Superior temporal gyrus (tissue), 1 donor: ENCODE results near the gene CASK.
"Not testable (repeated sequence)": the region's sequence is repeated elsewhere in the genome, so short reads cannot be mapped to it uniquely, and the experiment has no call there.

Experiments used
- DNase-seq: peaks from one replicate; pipeline ENCODE4 v3.0.0-alpha.2; 2016; ENCODE audit errors: extremely low spot score

Gene CASK

DNA sequence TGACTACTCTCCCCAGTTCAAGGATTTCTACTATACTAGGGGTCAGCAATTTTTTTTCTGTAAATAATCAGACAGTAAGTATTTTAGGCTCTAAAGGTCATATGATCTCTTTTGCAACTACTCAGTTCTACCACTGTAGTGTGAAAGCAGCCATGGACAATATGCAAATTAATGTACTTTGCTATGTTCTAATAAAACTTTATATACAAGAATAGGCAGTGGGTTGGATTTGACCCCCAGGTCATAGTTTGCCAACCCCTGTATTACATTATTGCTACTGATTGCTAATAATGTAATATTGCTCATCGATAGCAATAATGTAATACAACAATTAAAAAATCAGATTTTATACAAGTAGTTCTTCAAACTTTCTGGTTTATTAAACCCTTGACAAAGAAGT lies 293.8 kb downstream of the CASK start:
- DNase-seq, result no peak

DNA sequence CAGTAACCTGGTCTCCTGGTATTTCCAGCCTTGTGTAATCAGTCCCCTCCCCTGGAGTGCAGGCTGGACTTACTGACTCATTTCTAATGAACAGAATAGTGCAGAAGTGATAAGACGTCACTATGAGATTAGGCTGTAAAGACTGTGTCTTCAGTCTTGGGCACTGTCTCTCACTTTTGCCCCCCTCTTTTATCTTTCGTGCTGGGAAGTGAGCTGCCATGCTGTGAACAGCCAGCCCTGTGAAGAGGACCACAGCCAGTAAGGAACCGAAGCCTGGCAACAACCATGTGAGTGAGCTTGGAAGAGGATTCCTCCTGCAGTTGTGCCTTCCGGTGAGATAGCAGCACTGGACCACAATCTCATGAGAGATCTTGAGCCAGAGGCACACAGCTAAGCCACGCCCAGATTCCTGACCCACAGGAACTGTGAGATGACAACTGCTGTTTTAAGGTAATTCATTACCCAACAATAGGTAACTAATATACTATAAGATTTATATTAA lies 302.1 kb downstream of the CASK start:
- DNase-seq, result no peak

- no peak for DNase-seq
Measured at GRCh38 chrX:41619221-41619620, 304.1 kb downstream of the CASK start.

DNA sequence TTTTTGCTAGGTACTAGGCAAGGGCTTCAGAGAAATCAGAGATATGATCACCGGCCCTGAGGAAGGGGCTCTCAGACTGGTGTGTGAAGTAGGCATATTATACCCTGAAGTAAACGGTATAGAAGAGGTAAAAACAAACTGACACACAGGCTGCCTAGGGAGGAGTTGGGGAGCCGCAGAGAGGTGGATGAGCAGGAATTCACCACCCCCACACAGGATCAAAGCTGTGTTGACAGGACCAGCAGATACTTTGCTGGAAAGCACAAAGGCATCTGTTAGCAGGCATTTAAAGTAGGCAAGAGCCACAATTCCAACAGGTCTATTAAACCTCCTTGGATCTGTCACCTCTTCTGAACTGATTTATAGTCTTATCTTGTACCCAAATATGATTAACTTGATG lies 306.4 kb downstream of the CASK start:
- no peak for DNase-seq

DNA sequence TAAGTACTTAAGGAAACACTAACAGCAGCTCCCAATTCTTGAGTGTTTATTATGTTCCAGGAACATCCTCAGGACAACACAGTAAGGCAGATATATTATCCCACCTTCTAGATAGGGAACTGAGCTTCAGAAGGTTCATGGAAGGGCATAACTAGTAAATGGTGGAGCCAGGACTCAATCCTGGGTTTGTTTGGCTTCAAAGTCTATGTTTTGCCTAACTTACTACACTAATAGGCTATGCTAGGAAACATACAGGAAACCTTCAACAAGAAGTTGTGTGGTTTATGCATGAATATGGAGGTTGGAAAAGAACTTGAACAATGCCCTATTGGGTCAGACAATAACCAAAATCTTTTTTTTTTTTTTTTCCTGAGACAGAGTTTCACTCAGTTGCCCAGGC lies 307.1 kb downstream of the CASK start:
- no peak for DNase-seq

GRCh38 chrX:41608244-41608643 lies 315.1 kb downstream of the CASK start:
- no peak for DNase-seq

DNA sequence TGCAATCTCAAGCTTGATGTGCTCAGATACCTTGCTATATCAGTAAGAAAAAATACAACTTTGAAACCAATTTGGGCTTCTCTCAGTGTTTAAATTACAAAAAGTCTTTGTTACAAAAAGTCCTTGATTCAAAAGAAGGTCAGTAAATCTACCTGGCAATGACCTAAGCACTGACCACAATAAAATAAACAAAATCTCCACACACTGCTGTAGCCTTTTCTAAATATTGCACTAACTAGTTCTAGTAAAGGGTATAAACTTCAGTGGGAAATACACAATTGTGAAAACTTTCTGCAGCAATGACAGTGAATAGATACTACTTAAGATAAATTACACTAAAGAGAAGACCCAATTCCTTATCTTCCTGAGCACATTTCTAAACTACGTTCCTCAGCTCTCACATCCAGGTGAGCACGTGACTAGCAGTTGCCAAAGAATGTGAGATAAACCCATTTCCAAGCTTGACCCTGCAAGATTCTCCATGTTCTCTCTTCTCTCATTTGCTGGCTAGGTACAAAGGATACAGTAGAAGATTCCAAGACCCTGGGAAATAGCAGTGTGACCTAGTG lies 316.0 kb downstream of the CASK start:
- no peak for DNase-seq

DNA sequence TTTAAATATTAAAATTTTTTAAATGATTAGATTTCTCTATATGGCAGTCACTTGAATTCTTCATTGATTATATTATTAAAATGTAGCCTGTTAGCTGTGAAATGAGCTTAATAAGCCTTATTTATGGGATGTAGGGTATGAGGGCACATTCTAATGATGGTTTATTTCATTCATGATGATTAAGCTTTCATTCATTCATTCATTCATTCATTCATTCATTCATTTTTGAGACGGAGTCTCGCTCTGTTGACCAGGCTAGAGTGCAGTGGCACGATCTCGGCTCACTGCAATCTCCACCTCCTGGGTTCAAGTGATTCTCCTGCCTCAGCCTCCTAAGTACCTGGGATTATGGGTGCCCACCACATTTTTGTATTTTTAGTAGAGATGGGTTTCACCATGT lies 317.3 kb downstream of the CASK start:
- DNase-seq, result not testable (repeated sequence)

DNA sequence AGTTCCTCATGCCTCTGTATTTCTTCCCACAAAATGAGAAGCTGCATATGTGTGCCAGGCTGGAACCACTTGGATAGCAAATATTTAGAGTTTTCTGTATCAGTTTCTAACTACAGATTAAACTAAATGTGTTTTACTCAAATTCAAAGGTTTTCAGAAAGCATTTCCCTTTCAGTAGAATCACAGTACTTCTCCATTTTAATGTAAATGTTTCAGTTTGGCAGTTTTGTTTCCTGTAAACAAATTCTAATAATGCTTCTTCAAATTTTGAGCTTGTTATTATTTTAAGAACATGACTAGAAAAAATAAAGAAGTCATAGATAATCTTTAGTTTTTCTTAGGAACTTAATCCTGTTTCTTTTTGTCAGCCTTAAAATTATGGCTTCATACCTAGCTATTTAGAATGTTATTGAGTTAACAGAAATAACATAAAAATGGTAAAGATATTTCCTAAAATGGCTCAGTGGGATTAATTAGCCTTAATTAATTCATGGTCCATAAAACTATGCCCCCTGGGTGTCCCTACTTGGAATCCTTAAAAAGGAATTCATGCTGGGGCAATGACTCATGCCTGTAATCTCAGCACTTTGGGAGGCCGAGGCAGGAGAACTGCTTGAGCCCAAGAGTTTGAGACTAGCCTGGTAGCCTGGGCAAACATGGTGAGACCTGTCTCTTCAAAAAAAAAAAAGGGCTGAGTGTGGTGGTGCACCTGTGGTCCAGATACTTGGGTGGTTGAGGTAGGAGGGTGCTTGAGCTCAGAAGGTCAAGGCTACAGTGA lies 318.4 kb downstream of the CASK start:
- no peak for DNase-seq

GRCh38 chrX:41604177-41604576 lies 319.2 kb downstream of the CASK start:
- no peak for DNase-seq

GRCh38 chrX:41603596-41603995 lies 319.8 kb downstream of the CASK start:
- no peak for DNase-seq

- no peak for DNase-seq
Measured at GRCh38 chrX:41602816-41603345, 320.5 kb downstream of the CASK start.

GRCh38 chrX:41600291-41600690 lies 323.1 kb downstream of the CASK start:
- DNase-seq, result no peak

- DNase-seq, result no peak
Measured at GRCh38 chrX:41599507-41599906, 323.8 kb downstream of the CASK start.

GRCh38 chrX:41596596-41596995 lies 326.8 kb downstream of the CASK start:
- DNase-seq, result no peak

DNA sequence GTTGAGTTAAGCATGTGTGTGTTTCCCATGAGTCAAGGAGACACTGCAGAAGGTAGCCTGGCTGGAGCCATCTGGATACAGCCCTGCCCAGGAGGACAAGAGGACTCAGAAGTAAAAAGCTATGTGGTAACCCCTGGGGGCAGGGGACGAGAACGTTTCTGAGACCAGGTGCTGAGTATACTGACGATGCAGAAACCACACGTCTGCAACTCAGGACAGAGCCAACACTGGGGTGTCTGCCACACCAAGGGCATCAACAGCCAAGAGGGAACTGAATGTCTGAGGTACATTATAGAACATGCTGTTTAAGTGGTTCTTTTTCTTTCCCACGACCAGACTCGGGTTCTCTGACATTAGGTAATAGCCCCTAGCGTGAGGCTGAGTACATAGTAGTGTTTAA lies 328.7 kb downstream of the CASK start:
- no peak for DNase-seq

DNA sequence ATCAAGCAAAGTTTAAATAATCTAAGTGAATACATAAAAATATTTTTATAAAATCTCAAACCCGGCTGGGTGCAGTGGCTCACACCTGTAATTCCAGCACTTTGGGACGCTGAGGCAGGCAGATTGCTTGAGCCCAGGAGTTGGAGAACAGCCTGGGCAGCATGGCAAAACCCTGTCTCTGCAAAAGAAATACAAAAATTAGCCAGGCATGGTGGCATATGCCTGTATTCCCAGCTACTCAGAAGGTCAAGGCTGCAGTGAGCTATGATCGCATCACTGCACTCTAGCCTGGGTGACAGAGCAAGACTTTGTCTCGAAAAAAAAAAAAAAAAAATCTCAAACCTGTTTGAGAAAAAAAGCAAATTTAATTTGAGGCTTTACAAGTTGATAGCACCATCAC lies 331.4 kb downstream of the CASK start:
- DNase-seq, result no peak

- no peak for DNase-seq
Measured at GRCh38 chrX:41590641-41591040, 332.7 kb downstream of the CASK start.

DNA sequence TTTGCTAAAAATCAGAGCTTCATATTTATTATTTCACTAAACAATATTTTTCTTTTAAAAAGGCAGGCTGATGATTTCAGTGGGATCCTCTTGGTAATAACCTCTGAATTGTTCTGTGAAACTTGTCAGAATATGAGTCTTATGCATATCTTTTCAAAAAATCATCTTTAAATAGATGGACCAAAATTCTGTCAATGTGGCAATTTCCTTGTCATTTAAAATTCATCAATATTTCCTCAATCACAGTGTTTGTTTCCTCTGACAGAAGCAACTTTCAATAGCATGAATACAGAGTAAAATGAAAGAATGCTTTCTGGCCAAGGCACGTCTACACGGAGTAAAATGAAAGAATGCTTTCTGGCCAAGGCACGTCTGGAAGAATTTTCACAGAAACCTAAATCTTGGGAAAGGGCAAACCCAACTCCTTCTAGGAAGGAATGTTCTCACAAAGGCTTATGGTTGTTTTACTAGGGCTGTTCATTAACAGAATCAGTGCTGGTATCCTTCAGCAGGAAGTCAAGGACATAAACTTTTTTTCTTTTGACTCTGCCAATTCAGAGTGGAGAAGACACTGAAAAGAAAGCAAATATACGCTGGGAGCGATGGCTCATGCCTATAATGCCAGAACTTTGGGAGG lies 333.6 kb downstream of the CASK start:
- no peak for DNase-seq

DNA sequence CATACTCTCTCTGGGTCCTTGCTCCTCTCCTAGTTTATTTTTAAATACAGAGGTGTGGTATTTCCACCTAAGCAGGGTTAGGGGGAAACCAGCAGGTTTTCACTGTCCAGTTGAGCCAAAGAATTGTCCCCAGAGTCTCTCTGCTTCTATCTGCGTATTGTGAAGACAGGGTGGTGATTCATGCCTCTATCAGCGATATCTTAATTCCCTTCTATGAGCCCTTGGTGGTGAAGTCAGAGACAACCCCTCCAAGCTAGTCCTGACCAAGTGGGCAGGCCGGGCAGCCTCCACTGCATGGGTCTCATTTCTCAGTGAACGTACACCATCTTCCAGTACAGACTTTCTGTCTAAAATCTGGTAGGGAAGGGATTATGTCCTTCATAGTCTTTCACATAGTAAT lies 335.1 kb downstream of the CASK start:
- no peak for DNase-seq

DNA sequence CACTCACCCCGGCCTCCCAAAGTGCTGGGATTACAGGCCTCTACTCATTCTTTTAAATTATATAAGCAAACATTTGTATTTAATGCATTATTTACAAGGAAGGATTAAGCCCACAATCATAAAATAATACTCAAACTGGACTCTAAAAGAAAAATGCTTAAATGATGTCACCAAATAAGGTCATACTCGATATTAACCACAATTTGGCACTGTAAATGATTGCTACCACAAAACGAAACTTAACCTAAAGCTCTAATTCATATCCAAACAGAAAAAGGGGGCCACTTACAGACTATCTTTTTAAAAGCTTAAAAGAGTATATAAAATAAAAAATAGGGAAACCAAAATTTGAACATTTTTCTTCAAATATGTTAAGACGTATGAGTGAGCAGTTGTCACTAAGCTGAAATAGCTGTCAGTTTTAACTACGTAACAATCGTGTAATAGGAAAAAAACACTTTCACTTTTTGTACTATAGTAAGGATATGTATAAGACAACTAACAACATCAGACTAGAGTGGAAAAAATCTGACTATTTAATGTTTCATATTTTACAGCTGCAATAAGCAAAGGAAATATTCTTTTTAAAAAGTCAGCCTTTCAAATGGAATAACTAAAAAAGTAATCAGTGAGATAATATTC lies 342.8 kb downstream of the CASK start:
- DNase-seq, result no peak

GRCh38 chrX:41563876-41564275 lies 359.5 kb downstream of the CASK start:
- no peak for DNase-seq
